GM13976 (cell line): Measurements from ENCODE around the gene LGI4.
"Not testable (repeated sequence)": the region's sequence is repeated elsewhere in the genome, so short reads cannot be mapped to it uniquely, and the experiment has no call there.

Experiments
- DNase-seq: peaks from one replicate; pipeline ENCODE4 v3.0.0; 2012; ENCODE audit warnings: low spot score
- in situ Hi-C: fragments of 300-500 bp; cut with MboI; formaldehyde crosslinking; loops from one replicate; pipeline ENCODE4 v1.12.0; 2022; ENCODE audit warnings: low sequenced_read_pairs, mixed read lengths, inconsistent platforms; ENCODE audit not compliant: unreplicated experiment
- TF ChIP-seq, protein P1 (sequence below): IDR thresholded peaks from 2 replicates; pipeline ENCODE4 v1.5.1; 2012; ENCODE audit warnings: borderline replicate concordance, mild to moderate bottlenecking; ENCODE audit not compliant: insufficient read depth; ENCODE audit errors: extremely low read depth, missing control alignments, control extremely low read depth

Gene LGI4

GRCh38 chr19:35106898-35107541 is 27.8 kb downstream of the LGI4 start:
- TF ChIP-seq, protein P1, sequence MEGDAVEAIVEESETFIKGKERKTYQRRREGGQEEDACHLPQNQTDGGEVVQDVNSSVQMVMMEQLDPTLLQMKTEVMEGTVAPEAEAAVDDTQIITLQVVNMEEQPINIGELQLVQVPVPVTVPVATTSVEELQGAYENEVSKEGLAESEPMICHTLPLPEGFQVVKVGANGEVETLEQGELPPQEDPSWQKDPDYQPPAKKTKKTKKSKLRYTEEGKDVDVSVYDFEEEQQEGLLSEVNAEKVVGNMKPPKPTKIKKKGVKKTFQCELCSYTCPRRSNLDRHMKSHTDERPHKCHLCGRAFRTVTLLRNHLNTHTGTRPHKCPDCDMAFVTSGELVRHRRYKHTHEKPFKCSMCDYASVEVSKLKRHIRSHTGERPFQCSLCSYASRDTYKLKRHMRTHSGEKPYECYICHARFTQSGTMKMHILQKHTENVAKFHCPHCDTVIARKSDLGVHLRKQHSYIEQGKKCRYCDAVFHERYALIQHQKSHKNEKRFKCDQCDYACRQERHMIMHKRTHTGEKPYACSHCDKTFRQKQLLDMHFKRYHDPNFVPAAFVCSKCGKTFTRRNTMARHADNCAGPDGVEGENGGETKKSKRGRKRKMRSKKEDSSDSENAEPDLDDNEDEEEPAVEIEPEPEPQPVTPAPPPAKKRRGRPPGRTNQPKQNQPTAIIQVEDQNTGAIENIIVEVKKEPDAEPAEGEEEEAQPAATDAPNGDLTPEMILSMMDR = no peak
- in situ Hi-C loops = no loop called here
- no peak for DNase-seq

- no peak for DNase-seq
- in situ Hi-C loops = no loop called here
- TF ChIP-seq, protein P1 = no peak
Measured at GRCh38 chr19:35106291-35106583, 28.6 kb downstream of the LGI4 start.

DNA sequence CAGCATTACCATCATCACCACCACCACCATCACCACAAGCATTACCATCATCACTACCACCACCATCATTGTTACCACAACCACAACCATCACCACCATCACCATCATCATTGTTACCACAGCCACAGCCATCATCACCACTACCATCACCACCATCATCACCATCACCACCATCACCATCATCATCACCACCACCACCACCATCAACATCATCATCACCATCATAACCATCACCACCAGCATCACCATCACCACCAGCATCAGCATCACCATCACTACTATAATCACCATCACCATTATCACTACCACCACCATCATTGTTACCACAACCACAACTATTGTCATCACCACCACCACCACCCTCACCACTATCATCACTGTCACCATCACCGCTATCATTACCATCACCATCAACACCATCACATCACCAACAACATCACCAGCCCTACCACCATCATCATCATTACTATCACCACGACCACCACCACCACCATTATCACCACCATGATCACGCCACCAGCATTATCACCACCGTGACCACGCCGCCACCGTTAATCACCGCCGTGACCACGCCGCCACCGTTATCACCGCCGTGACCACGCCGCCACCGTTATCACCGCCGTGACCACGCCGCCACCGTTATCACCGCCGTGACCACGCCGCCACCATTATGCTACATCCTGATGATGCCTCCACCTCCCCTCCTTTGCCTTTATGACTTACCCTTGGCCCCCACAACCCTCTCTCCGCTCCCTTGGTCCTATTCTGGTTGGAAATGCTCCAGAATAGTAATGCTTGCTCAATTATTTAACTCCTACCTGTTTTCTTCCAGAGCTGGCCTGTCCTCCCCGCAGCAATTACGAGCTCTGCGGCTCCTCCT is 29.2 kb downstream of the LGI4 start:
- no peak for DNase-seq
- in situ Hi-C loops = no loop called here
- TF ChIP-seq, protein P1 = no peak

- TF ChIP-seq, protein P1 = no peak
- in situ Hi-C loops = no loop called here
- DNase-seq = no peak
Measured at GRCh38 chr19:35105047-35105410, 29.8 kb downstream of the LGI4 start.

DNA sequence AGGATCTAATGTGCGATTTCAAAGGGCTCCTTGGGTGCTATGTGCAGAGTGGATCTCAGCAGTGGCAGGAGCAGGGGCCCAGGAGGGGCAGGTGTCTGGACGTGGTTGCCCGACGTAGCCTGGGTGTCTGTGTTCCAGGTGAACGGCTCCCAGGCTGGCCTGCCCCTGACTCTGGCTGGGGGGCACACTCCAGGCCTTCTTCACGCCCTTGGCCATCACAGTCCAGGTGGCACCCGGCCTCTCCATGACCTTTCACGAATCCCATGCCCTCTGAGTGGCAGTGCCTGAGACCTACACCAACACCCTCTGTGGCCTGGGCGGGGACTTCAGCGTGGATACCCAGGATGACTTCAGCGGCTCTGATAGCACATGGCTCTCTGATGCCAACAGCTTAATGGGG is 30.5 kb downstream of the LGI4 start:
- DNase-seq = no peak
- in situ Hi-C loops = no loop called here
- TF ChIP-seq, protein P1 = no peak

DNA sequence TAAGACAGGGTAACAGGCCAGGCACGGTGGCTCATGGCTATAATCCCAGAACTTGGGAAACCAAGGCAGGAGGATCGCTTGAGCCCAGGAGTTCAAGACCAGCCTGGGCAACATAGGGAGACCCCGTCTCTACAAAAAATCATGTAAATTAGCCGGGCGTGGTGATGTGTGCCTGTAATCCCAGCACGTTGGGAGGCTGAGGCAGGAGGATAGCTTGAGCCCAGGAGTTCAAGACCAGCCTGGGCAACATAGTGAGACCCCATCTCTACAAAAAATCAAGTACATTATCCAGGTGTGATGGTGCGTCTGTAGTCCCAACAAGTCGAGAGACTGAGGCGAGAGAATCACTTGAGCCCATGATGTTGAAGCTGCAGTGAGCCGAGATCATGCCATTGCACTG is 31.2 kb downstream of the LGI4 start:
- in situ Hi-C loops, DNase-seq: not testable (repeated sequence)

DNA sequence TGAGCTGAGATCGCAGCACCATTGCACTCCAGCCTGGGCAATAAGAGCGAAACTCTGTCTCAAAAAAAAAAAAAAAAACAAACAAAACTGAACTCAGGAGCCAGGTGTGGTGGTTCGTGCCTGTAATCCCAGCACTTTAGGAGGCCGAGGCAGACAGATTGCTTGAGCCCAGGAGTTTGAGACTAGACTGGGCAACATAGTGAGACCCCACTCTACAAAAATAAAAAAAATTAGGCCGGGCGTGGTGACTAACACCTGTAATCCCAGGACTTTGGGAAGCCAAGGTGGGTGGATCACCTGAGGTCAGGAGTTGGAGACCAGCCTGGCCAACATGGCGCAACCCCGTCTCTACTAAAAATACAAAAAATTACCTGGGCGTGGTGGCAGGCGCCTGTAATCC is 32.9 kb downstream of the LGI4 start:
- in situ Hi-C loops, DNase-seq: not testable (repeated sequence)
